K562 (cell line): Measurements from ENCODE around the gene ADGRE2. TPM values are rescaled to one million over a fixed set of nuclear protein-coding genes. Genes with fewer than 3 reads are reported as not detected.

Experiments used
- ATAC-seq: fragments of 200-7000 bp; cut with Tn5 transposase; 3 replicates; pipeline ENCODE4 v1.9.1; 2020; ENCODE audit warnings: moderate library complexity
- BruUV-seq: library from RNA; stranded (reverse); fragments of 400-500 nt; replicated peaks from 2 replicates; lab custom pipeline; 2021; lab: Mats Ljungman, UMichigan
- CTCF ChIA-PET: fragments of 300-600 bp; formaldehyde crosslinking; extraction: SDS; loops from one replicate; lab custom pipeline; 2021; ENCODE audit warnings: low intra/inter-chr PET ratio; lab: Yijun Ruan, JAX
- POLR2A ChIA-PET: fragments of 300-600, 350-650 bp; sonication (Branson Sonifier 250); formaldehyde crosslinking; extraction: SDS; loops from one replicate; lab custom pipeline; 2021; ENCODE audit warnings: antibody characterized with exemption, inconsistent platforms; lab: Yijun Ruan, JAX
- DNase-seq, 4 experiments: peaks; one replicate each; pipeline versions ENCODE4 v3.0.0 to v3.0.0-alpha.2; 2011 to 2018; ENCODE audit warnings: low spot score in 3 of 4, mixed read lengths in 3 of 4; ENCODE audit errors: extremely low read depth in 1 of 4
- FAIRE-seq: peaks from 2 replicates; lab custom pipeline; 2011; peaks lifted over from hg19 to GRCh38; lab: Jason Lieb, UNC
- H2AFZ ChIP-seq: 2 replicates; pipeline ENCODE4 v1.6.0; 2011; ENCODE audit warnings: low read depth, low read length, control low read depth, inconsistent platforms
- H3K27ac ChIP-seq: fragments of 200-600 bp; 3 replicates; pipeline ENCODE4 v1.8.0; 2011; ENCODE audit warnings: low read depth, mild to moderate bottlenecking, control low read depth, inconsistent platforms, low read length, moderate library complexity, mixed read lengths; ENCODE audit errors: extremely low read depth
- H3K27me3 ChIP-seq, 2 experiments: fragments of 300-600 bp in 1 of 2; 2 replicates in 1 of 2; 3 replicates in 1 of 2; pipeline versions ENCODE4 v1.6.0 to v1.8.0; 2011; ENCODE audit warnings: inconsistent platforms in 2 of 2, low read length in 2 of 2, mild to moderate bottlenecking in 1 of 2, mixed read lengths in 1 of 2, moderate library complexity in 1 of 2; ENCODE audit not compliant: control insufficient read depth in 2 of 2, insufficient read depth in 2 of 2
- H3K36me3 ChIP-seq: fragments of 300-600 bp; 3 replicates; pipeline ENCODE4 v1.8.0; 2011; ENCODE audit warnings: mild to moderate bottlenecking, low read length, inconsistent platforms; ENCODE audit not compliant: control insufficient read depth, insufficient read depth
- H3K4me1 ChIP-seq, 2 experiments: fragments of 200-600 bp in 1 of 2; replicated peaks in 1 of 2; 2 replicates in 1 of 2; 3 replicates in 1 of 2; pipeline versions ENCODE4 v1.5.1 to v1.8.0; 2011; ENCODE audit warnings: inconsistent platforms in 2 of 2, low read length in 2 of 2, mild to moderate bottlenecking in 1 of 2, mixed read lengths in 1 of 2, moderate library complexity in 1 of 2; ENCODE audit not compliant: control insufficient read depth in 2 of 2, insufficient read depth in 2 of 2
- H3K4me2 ChIP-seq: 2 replicates; pipeline ENCODE4 v1.6.1; 2011; ENCODE audit warnings: low read length, control low read depth, inconsistent platforms, mixed read lengths; ENCODE audit not compliant: insufficient read depth
- H3K4me3 ChIP-seq: fragments of 200-600 bp; sonication (generic), shearing (Covaris generic); 2 replicates; pipeline ENCODE4 v1.5.1; 2016; ENCODE audit warnings: control low read depth, inconsistent platforms
- H3K79me2 ChIP-seq: fragments of 200-600 bp; 3 replicates; pipeline ENCODE4 v1.8.0; 2011; ENCODE audit warnings: low read length, inconsistent platforms; ENCODE audit not compliant: control insufficient read depth, insufficient read depth
- H3K9ac ChIP-seq, 2 experiments: 2 replicates each; pipeline versions ENCODE4 v1.6.0 to v1.6.1; 2011; ENCODE audit warnings: low read depth in 2 of 2, low read length in 2 of 2, control low read depth in 1 of 2, inconsistent platforms in 1 of 2, mild to moderate bottlenecking in 1 of 2, mixed read lengths in 1 of 2; ENCODE audit not compliant: insufficient read depth in 1 of 2
- H3K9me1 ChIP-seq: one replicate; pipeline ENCODE4 v1.6.0; 2011; ENCODE audit warnings: inconsistent platforms, mild to moderate bottlenecking, low read length, moderate library complexity; ENCODE audit not compliant: control insufficient read depth, insufficient read depth
- H3K9me3 ChIP-seq: replicated peaks from 2 replicates; pipeline ENCODE4 v1.5.1; 2011; ENCODE audit warnings: low read depth, low read length, inconsistent platforms; ENCODE audit not compliant: control insufficient read depth, insufficient read depth
- H4K20me1 ChIP-seq: replicated peaks from 2 replicates; pipeline ENCODE4 v1.6.1; 2011; ENCODE audit warnings: low read length, inconsistent platforms, mixed read lengths; ENCODE audit not compliant: control insufficient read depth, insufficient read depth
- CHD2 ChIP-seq: IDR thresholded peaks from 2 replicates; pipeline ENCODE4 v1.6.1; 2011; ENCODE audit warnings: low read depth, low read length
- MITF ChIP-seq: IDR thresholded peaks from 2 replicates; pipeline ENCODE4 v1.6.1; 2014; ENCODE audit warnings: antibody characterized with exemption
- MNT ChIP-seq, 2 experiments: fragments of 450-650 bp; conservative IDR thresholded peaks; 2 replicates each; pipeline ENCODE4 v1.6.1; 2017; ENCODE audit warnings: mild to moderate bottlenecking in 2 of 2, moderate library complexity in 2 of 2
- NFRKB ChIP-seq: fragments of 450-650 bp; IDR thresholded peaks from 2 replicates; pipeline ENCODE4 v1.6.1; 2016; ENCODE audit warnings: low read depth
- NR2C2 ChIP-seq, 2 experiments: fragments of 200-800 bp in 1 of 2; sonication (Bioruptor generic) in 1 of 2; sonication (generic) in 1 of 2; formaldehyde crosslinking in 1 of 2; IDR thresholded peaks; 2 replicates each; pipeline versions ENCODE4 v1.6.1 to v1.8.0; 2016 to 2022; ENCODE audit warnings: mild to moderate bottlenecking in 1 of 2, missing compliant biosample characterization in 1 of 2, missing genetic modification characterization in 1 of 2, missing genetic modification reagents in 1 of 2
- RB1 ChIP-seq: fragments of 450-650 bp; IDR thresholded peaks from 2 replicates; pipeline ENCODE4 v1.6.1; 2017; ENCODE audit warnings: low read depth, mild to moderate bottlenecking
- RBBP5 ChIP-seq: fragments of 200-600 bp; sonication (generic); IDR thresholded peaks from 2 replicates; pipeline ENCODE4 v1.6.1; 2012; ENCODE audit warnings: borderline replicate concordance, mild to moderate bottlenecking, low read length, control low read depth, inconsistent platforms; ENCODE audit not compliant: insufficient read depth, poor library complexity, severe bottlenecking
- ZBTB49 ChIP-seq: sonication (generic); formaldehyde crosslinking; IDR thresholded peaks from 2 replicates; pipeline ENCODE4 v1.8.0; 2022; ENCODE audit warnings: missing genetic modification reagents, mild to moderate bottlenecking, borderline replicate concordance
- ZBTB7A ChIP-seq: IDR thresholded peaks from 2 replicates; pipeline ENCODE4 v1.6.1; 2011; ENCODE audit warnings: low read depth, mild to moderate bottlenecking, low read length, moderate library complexity, borderline replicate concordance; ENCODE audit not compliant: control insufficient read depth
- ZFP36 ChIP-seq: fragments of 150-350 bp; IDR thresholded peaks from 2 replicates; pipeline ENCODE4 v1.6.1; 2018; ENCODE audit warnings: low read length, low read depth; ENCODE audit not compliant: partially characterized antibody
- WGBS: fragments of 100-300 bp; shearing (Covaris generic); methylation state at CpG from one replicate; pipeline ENCODE4 v1.1.6; 2016; ENCODE audit warnings: low coverage, mixed read lengths; ENCODE audit not compliant: insufficient coverage; ENCODE audit errors: missing lambda C conversion rate; 5-methylcytosine and 5-hydroxymethylcytosine counted together
- in situ Hi-C: fragments of 300-500 bp; cut with MboI; formaldehyde crosslinking; loops from 4 replicates; pipeline ENCODE4 v1.15.0; 2018; ENCODE audit warnings: inconsistent platforms, mixed read lengths
- intact Hi-C: fragments of 100-400 bp; cut with micrococcal nuclease; formaldehyde crosslinking; loops from 2 replicates; pipeline ENCODE4 v1.14.2; 2022
- polyA plus RNA-seq, 8 experiments: library from polyadenylated mRNA; depleted of rRNA in 4 of 8; stranded (reverse) in 5 of 8; unstranded in 3 of 8; fragments of >200 nt; fragmentation: Nextera tagmentation in 2 of 8; fragmentation: Illumina TruSeq in 1 of 8; extraction: Ambion mirVana in 2 of 8; extraction: Trizol in 1 of 8; gene quantifications; 2 replicates each; pipeline versions ENCODE4 v1.2.1 to v1.2.3, GENCODE V29; 2011 to 2014; ENCODE audit warnings: inconsistent platforms in 1 of 8, missing spikeins in 1 of 8
- total RNA-seq, 7 experiments: library from RNA; depleted of rRNA in 6 of 7; stranded (reverse); fragments of >200 nt in 6 of 7; fragmentation: Illumina TruSeq in 2 of 7; extraction: Trizol in 2 of 7; gene quantifications; 2 replicates each; pipeline versions ENCODE4 v1.2.1 to v1.2.3, GENCODE V29; 2011 to 2021; ENCODE audit warnings: low replicate concordance in 1 of 7

The ADGRE2 gene
- total and polyA plus RNA-seq, 9 of the 15 experiments (the other 6 are each of a cell fraction or from before 2014, with no cell fraction given), result 4.3 to 17.3 (median 9.8) TPM

GRCh38 chr19:14694641-14695266 lies 83.6 kb downstream of the ADGRE2 start (continued):
- TF ChIP-seq NFRKB (no peak), ZBTB49 (CRISPR knock-in tag) (no peak), ZFP36 (no peak)

GRCh38 chr19:14689598-14690503 lies 88.5 kb downstream of the ADGRE2 start, which contains the start of gene ZNF333:
Gene ZNF333 (plus strand): TSS chr19:14690048. CDS start chr19:14693492, 3,444 bp downstream.
- H2AFZ ChIP-seq, result peak within 1 kb of the TSS; percentile 100
- H3K36me3 ChIP-seq, result no peaks in the 10 kb centered on the region
- in situ Hi-C loops (loop anchor here (5.0 kb wide), 1 partner anchor 118 kb away; the partner anchor contains the start of gene NDUFB7), intact Hi-C loops (no loop called here)
- ChIA-PET POLR2A (interaction anchor here (0.7 to 1.6 kb wide), 12 partner anchors 11 to 1541 kb away, joined by 3 to 14 read pairs (median 4); partner anchors contain the start of gene NDUFB7), CTCF (no interaction called here)
- no peaks in the 10 kb centered on the region for H3K27me3 ChIP-seq
- DNase-seq (peak; percentile 95 to 99 (median 99)), FAIRE-seq (peak; percentile 67), ATAC-seq (peak; percentile 99)
- peak within 1 kb of the TSS; percentile 65 for H3K4me3 ChIP-seq
- no peaks in the 10 kb centered on the region for H3K9me3 ChIP-seq
- BruUV-seq, result TSS peak; percentile 64
- H3K4me2 ChIP-seq, result peak within 1 kb of the TSS; percentile 92
- peaks cover 6% of the 10 kb centered on the region for H3K79me2 ChIP-seq
- H3K9me1 ChIP-seq, result no peaks in the 10 kb centered on the region
- WGBS, result 2% methylated on average over 47 of the region's 66 CpGs
- H4K20me1 ChIP-seq, result no peaks in the 10 kb centered on the region
- peak within 1 kb of the TSS; percentile 98 for H3K27ac ChIP-seq
- H3K9ac ChIP-seq, result peak within 1 kb of the TSS; percentile 86 to 93
- peaks cover 3 to 8% of the 10 kb centered on the region in 2 experiments; a peak in 3 of 5 replicates for H3K4me1 ChIP-seq
- peak; percentile 72 for TF ChIP-seq RB1
- TF ChIP-seq ZBTB7A, result peak; percentile 30; the same call in 1 of the 2 replicates
- no peak for TF ChIP-seq MITF
- TF ChIP-seq CHD2, result peak; percentile 50; the same call in 1 of the 2 replicates
- TF ChIP-seq RBBP5, result peak; percentile 85
- peak; percentile 25 to 63; a peak in 2 of 4 replicates for TF ChIP-seq MNT (conservative IDR thresholded peaks at IDR 0.05)
- TF ChIP-seq NR2C2 (CRISPR knock-in tag; IDR thresholded peaks at IDR 0.05), result no peak
- peak; percentile 83 for TF ChIP-seq NR2C2 (tag; IDR thresholded peaks at IDR 0.05)
